Measurements from ENCODE around the gene ANKMY2.

The ANKMY2 gene

DNA sequence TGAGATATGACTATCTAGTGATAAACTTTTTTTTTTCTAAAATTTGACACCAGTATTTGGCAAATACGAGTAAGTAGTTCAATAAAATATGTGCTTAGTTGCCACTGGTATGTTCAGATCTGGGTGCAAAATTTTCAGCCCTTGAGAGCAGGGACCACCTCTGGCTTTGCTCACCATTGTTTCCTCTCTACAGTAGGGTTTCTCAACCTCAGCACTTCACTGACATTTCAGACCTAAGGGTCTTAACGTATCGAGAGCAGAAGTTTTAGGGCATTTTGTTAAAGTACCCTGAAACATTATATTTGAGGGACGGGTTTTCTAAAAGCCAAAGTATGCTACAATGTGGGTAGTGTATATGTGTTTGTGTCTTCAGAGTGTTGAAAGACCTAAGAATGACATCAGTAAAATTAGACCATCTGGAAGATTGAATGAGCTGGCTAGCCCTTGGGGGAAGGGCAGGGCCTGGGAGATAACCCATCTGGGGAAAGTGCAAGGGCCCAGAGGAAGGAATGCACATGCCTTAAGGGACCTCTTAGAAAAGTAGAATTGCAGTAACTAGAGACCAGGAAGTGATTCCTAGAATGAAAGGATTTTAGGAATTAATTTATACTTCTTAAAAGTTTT, 12.2 kb upstream of the ANKMY2 start:
- H3K27ac ChIP-seq (ENCODE audit: low read depth, low read length), result no peak overlapping the region
- no peak overlapping the region for H3K4me2 ChIP-seq (ENCODE audit: low read length)
- TF ChIP-seq, protein P1, sequence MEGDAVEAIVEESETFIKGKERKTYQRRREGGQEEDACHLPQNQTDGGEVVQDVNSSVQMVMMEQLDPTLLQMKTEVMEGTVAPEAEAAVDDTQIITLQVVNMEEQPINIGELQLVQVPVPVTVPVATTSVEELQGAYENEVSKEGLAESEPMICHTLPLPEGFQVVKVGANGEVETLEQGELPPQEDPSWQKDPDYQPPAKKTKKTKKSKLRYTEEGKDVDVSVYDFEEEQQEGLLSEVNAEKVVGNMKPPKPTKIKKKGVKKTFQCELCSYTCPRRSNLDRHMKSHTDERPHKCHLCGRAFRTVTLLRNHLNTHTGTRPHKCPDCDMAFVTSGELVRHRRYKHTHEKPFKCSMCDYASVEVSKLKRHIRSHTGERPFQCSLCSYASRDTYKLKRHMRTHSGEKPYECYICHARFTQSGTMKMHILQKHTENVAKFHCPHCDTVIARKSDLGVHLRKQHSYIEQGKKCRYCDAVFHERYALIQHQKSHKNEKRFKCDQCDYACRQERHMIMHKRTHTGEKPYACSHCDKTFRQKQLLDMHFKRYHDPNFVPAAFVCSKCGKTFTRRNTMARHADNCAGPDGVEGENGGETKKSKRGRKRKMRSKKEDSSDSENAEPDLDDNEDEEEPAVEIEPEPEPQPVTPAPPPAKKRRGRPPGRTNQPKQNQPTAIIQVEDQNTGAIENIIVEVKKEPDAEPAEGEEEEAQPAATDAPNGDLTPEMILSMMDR (IDR thresholded peaks at IDR 0.05; ENCODE audit: low read depth, low read length, poor library complexity, severe bottlenecking), result no peak
- TF ChIP-seq EZH2phosphoT487 (IDR thresholded peaks at IDR 0.05; ENCODE audit: borderline replicate concordance, low read length), result no peak
- no peaks in the 10 kb centered on the region for H3K9me2 ChIP-seq (replicated peaks; ENCODE audit: control insufficient read depth, low read length)
- peaks cover 26% of the 10 kb centered on the region for H3K36me3 ChIP-seq (ENCODE audit: control insufficient read depth, low read length)
- H3K4me3 ChIP-seq (ENCODE audit: low read length), result no peak overlapping the region
- H3K79me2 ChIP-seq (ENCODE audit: control insufficient read depth, low read length), result peaks cover 99% of the 10 kb centered on the region
- H3F3A ChIP-seq (ENCODE audit: control insufficient read depth, insufficient read depth), result no peaks in the 10 kb centered on the region
- H4K20me1 ChIP-seq (ENCODE audit: control insufficient read depth, insufficient read depth, low read depth, low read length), result peaks cover 23% of the 10 kb centered on the region
- H3K27me3 ChIP-seq (ENCODE audit: control insufficient read depth, low read length), result no peaks in the 10 kb centered on the region
- peaks cover 21% of the 10 kb centered on the region for H3K4me1 ChIP-seq (ENCODE audit: control insufficient read depth, low read length)
- no peaks in the 10 kb centered on the region for H3K9me3 ChIP-seq (ENCODE audit: control insufficient read depth, insufficient read depth, low read length)

DNA sequence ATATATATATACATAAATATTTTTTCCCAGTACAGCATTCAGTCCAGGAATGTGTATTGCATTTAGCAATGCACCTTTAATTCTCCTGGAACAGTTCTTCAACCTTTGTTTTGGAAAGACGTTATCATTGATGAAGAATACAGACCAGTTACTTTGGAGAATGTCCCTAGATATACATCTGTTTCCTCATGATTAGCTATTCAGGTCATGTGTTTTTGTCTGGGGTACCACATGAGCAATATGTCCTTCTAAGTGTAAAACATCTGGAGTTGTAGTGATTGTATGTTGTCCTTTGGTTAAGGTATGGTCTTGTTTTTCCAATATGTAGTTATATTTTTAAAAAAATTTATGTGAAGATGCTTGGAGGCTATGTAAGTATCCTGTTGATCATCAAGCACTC, 10.6 kb upstream of the ANKMY2 start:
- no peak overlapping the region for H3K27ac ChIP-seq (ENCODE audit: low read depth, low read length)
- no peak for TF ChIP-seq EZH2phosphoT487 (IDR thresholded peaks at IDR 0.05; ENCODE audit: borderline replicate concordance, low read length)
- TF ChIP-seq, protein P1 (IDR thresholded peaks at IDR 0.05; ENCODE audit: low read depth, low read length, poor library complexity, severe bottlenecking), result no peak
- no peaks in the 10 kb centered on the region for H3K9me3 ChIP-seq (ENCODE audit: control insufficient read depth, insufficient read depth, low read length)
- H3K4me1 ChIP-seq (ENCODE audit: control insufficient read depth, low read length), result peaks cover 14% of the 10 kb centered on the region
- H3K9me2 ChIP-seq (replicated peaks; ENCODE audit: control insufficient read depth, low read length), result no peaks in the 10 kb centered on the region
- H3K4me2 ChIP-seq (ENCODE audit: low read length), result no peak overlapping the region
- peaks cover 25% of the 10 kb centered on the region for H4K20me1 ChIP-seq (ENCODE audit: control insufficient read depth, insufficient read depth, low read depth, low read length)
- no peak overlapping the region for H3K4me3 ChIP-seq (ENCODE audit: low read length)
- H3K36me3 ChIP-seq (ENCODE audit: control insufficient read depth, low read length), result peaks cover 33% of the 10 kb centered on the region
- peaks cover 99% of the 10 kb centered on the region for H3K79me2 ChIP-seq (ENCODE audit: control insufficient read depth, low read length)
- H3F3A ChIP-seq (ENCODE audit: control insufficient read depth, insufficient read depth), result no peaks in the 10 kb centered on the region
- H3K27me3 ChIP-seq (ENCODE audit: control insufficient read depth, low read length), result no peaks in the 10 kb centered on the region

DNA sequence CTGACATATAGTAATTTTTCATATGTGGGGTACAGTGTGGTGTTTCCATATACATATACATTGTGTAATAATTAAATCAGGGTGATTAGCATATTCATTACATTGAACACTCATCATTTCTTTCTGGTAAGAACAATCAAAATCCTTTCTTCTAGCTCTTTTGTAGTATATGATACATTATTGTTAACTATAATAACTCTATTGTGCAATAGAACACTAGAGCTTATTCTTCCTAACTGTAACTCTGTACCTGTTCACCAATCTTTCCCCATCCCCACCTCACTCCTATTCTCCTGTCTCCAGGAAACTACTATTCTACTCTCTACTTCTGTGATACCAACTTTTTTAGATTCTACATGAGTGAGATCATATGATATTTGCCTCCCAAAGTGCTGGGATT, 9.8 kb upstream of the ANKMY2 start:
- TF ChIP-seq, protein P1 (IDR thresholded peaks at IDR 0.05; ENCODE audit: low read depth, low read length, poor library complexity, severe bottlenecking), result no peak
- TF ChIP-seq EZH2phosphoT487 (IDR thresholded peaks at IDR 0.05; ENCODE audit: borderline replicate concordance, low read length), result no peak
- Histone ChIP-seq H3K4me2 (ENCODE audit: low read length) (no peak overlapping the region), H3K27ac (ENCODE audit: low read depth, low read length) (no peak overlapping the region), H3K36me3 (ENCODE audit: control insufficient read depth, low read length) (peaks cover 33% of the 10 kb centered on the region), H3K27me3 (ENCODE audit: control insufficient read depth, low read length) (no peaks in the 10 kb centered on the region), H3K79me2 (ENCODE audit: control insufficient read depth, low read length) (peaks cover 99% of the 10 kb centered on the region), H3F3A (ENCODE audit: control insufficient read depth, insufficient read depth) (no peaks in the 10 kb centered on the region), H4K20me1 (ENCODE audit: control insufficient read depth, insufficient read depth, low read depth, low read length) (peaks cover 25% of the 10 kb centered on the region; the same call in 1 of the 2 replicates), H3K4me3 (ENCODE audit: low read length) (no peak overlapping the region), H3K4me1 (ENCODE audit: control insufficient read depth, low read length) (peaks cover 10% of the 10 kb centered on the region; the same call in 1 of the 2 replicates), H3K9me2 (replicated peaks; ENCODE audit: control insufficient read depth, low read length) (no peaks in the 10 kb centered on the region), H3K9me3 (ENCODE audit: control insufficient read depth, insufficient read depth, low read length) (no peaks in the 10 kb centered on the region)

All from DOHH2 (cell line).